ENCODE measurements around the gene ABHD6.

Gene ABHD6

GRCh38 chr3:58291671-58292338 lies 54.2 kb downstream of the ABHD6 start:
- Histone ChIP-seq H3K36me3 (ENCODE audit: control insufficient read depth in 2 of 2, insufficient read depth in 1 of 2, low read length in 2 of 2) (peaks cover 0 to 7% of the 10 kb centered on the region in 2 experiments; a peak in 2 of 3 replicates), H3K4me3 (ENCODE audit: low read depth, low read length) (no peak overlapping the region), H3K4me1 (ENCODE audit: control insufficient read depth, insufficient read depth, low read length) (no peaks in the 10 kb centered on the region), H3K9me3 (ENCODE audit: control insufficient read depth, insufficient read depth, low read depth, low read length) (no peaks in the 10 kb centered on the region), H3K27ac (ENCODE audit: extremely low read depth, low read depth, low read length) (no peak overlapping the region)
- ChIA-PET POLR2A (no interaction called here), CTCF (interaction anchor here (0.8 to 1.7 kb wide), 3 partner anchors 9 to 16 kb away, joined by 3 to 8 read pairs (median 7); partner anchors contain the start of genes HTD2 and RPP14)
- no peak for TF ChIP-seq ZNF362 (tag by site-specific recombination; IDR thresholded peaks at IDR 0.05)
- no peak for TF ChIP-seq ZNF473 (tag by site-specific recombination; IDR thresholded peaks at IDR 0.05)
- no peak for TF ChIP-seq KLF7 (tag by site-specific recombination; IDR thresholded peaks at IDR 0.05; ENCODE audit: borderline replicate concordance)
- no peak for TF ChIP-seq ZNF776 (tag by site-specific recombination; IDR thresholded peaks at IDR 0.05; ENCODE audit: borderline replicate concordance)
- no peak for TF ChIP-seq ZNF341 (tag by site-specific recombination; IDR thresholded peaks at IDR 0.05; ENCODE audit: low read depth)
- no peak for TF ChIP-seq ZSCAN16 (tag by site-specific recombination; IDR thresholded peaks at IDR 0.05)
- TF ChIP-seq ZNF623 (tag by site-specific recombination; IDR thresholded peaks at IDR 0.05) = no peak
- no peak for TF ChIP-seq ZNF10 (tag by site-specific recombination; IDR thresholded peaks at IDR 0.05)
- TF ChIP-seq ZBTB8A (tag by site-specific recombination; IDR thresholded peaks at IDR 0.05) = no peak
- no peak for TF ChIP-seq ZNF560 (tag by site-specific recombination; IDR thresholded peaks at IDR 0.05; ENCODE audit: borderline replicate concordance)
- no peak for TF ChIP-seq REPIN1 (tag by site-specific recombination; IDR thresholded peaks at IDR 0.05; ENCODE audit: low read depth)
- TF ChIP-seq ZNF138 (tag by site-specific recombination; IDR thresholded peaks at IDR 0.05; ENCODE audit: borderline replicate concordance) = no peak
- TF ChIP-seq ZBTB48 (tag by site-specific recombination; IDR thresholded peaks at IDR 0.05) = no peak
- no peak for TF ChIP-seq ZNF221 (tag by site-specific recombination; IDR thresholded peaks at IDR 0.05; ENCODE audit: borderline replicate concordance)
- no peak for TF ChIP-seq ZNF223 (tag by site-specific recombination; IDR thresholded peaks at IDR 0.05)
- TF ChIP-seq ZBTB10 (tag by site-specific recombination; IDR thresholded peaks at IDR 0.05) = no peak
- TF ChIP-seq PBX3 (CRISPR knock-in tag; IDR thresholded peaks at IDR 0.05) = no peak
- TF ChIP-seq ZNF785 (tag by site-specific recombination; IDR thresholded peaks at IDR 0.05) = no peak
- TF ChIP-seq ZNF571 (tag by site-specific recombination; IDR thresholded peaks at IDR 0.05) = no peak
- no peak for TF ChIP-seq ZNF140 (tag by site-specific recombination; IDR thresholded peaks at IDR 0.05)

- Histone ChIP-seq H3K4me1 (ENCODE audit: control insufficient read depth, insufficient read depth, low read length) (no peaks in the 10 kb centered on the region), H3K36me3 (ENCODE audit: control insufficient read depth in 2 of 2, insufficient read depth in 1 of 2, low read length in 2 of 2) (peaks cover 0 to 7% of the 10 kb centered on the region in 2 experiments; a peak in 2 of 3 replicates), H3K9me3 (ENCODE audit: control insufficient read depth, insufficient read depth, low read depth, low read length) (no peaks in the 10 kb centered on the region), H3K4me3 (ENCODE audit: low read depth, low read length) (no peak overlapping the region), H3K27ac (ENCODE audit: extremely low read depth, low read depth, low read length) (no peak overlapping the region)
- CTCF ChIA-PET = interaction anchor here (1.7 kb wide), 1 partner anchor 8 kb away, joined by 8 read pairs; no protein-coding TSS in a partner anchor
- POLR2A ChIA-PET = interaction anchor here (0.5 kb wide), 1 partner anchor 89 kb away, joined by 4 read pairs; no protein-coding TSS in a partner anchor
- TF ChIP-seq ZNF433 (tag by site-specific recombination; IDR thresholded peaks at IDR 0.05; ENCODE audit: low read depth) (no peak), ZNF132 (tag by site-specific recombination; IDR thresholded peaks at IDR 0.05; ENCODE audit: borderline replicate concordance) (no peak), YY2 (tag by site-specific recombination; IDR thresholded peaks at IDR 0.05) (no peak), PRDM6 (tag by site-specific recombination; IDR thresholded peaks at IDR 0.05) (no peak), ZNF274 (IDR thresholded peaks at IDR 0.05; ENCODE audit: low read length) (no peak), ZNF274 (tag by site-specific recombination; IDR thresholded peaks at IDR 0.05; ENCODE audit: borderline replicate concordance) (no peak), ZBTB20 (tag by site-specific recombination; IDR thresholded peaks at IDR 0.05) (no peak), KLF17 (tag by site-specific recombination; IDR thresholded peaks at IDR 0.05) (no peak)
These were observed 55.3 kb downstream of the ABHD6 start for GRCh38 chr3:58292866-58293265.

Measured in HEK293 (cell line).